Osteoblast (primary cell): ENCODE data around the gene EML5. TPM values are rescaled to one million over a fixed set of nuclear protein-coding genes. Genes with fewer than 3 reads are reported as not detected.
A peak's percentile ranks its signal among the peaks of the same experiment; 100 is the strongest.

Source experiments
- DNase-seq: peaks from one replicate; pipeline ENCODE4 v3.0.0; 2011; ENCODE audit warnings: low spot score, mixed read lengths; ENCODE audit not compliant: insufficient read length; ENCODE audit errors: missing footprints
- H2AFZ ChIP-seq: 2 replicates; pipeline ENCODE4 v1.6.0; 2011; ENCODE audit warnings: mild to moderate bottlenecking, low read length
- H3K27ac ChIP-seq: 2 replicates; pipeline ENCODE4 v1.5.1; 2011; ENCODE audit warnings: mild to moderate bottlenecking, low read depth, low read length, moderate library complexity
- H3K27me3 ChIP-seq: 2 replicates; pipeline ENCODE4 v1.6.0; 2012; ENCODE audit warnings: mild to moderate bottlenecking, control low read depth, inconsistent platforms, low read length, moderate library complexity; ENCODE audit not compliant: insufficient read depth
- H3K36me3 ChIP-seq: 2 replicates; pipeline ENCODE4 v1.5.1; 2011; ENCODE audit warnings: mild to moderate bottlenecking, low read length, control low read depth, moderate library complexity; ENCODE audit not compliant: insufficient read depth
- H3K4me1 ChIP-seq: 2 replicates; pipeline ENCODE4 v1.5.1; 2011; ENCODE audit warnings: mild to moderate bottlenecking, low read length, control low read depth, moderate library complexity; ENCODE audit not compliant: insufficient read depth
- H3K4me2 ChIP-seq: 2 replicates; pipeline ENCODE4 v1.6.0; 2011; ENCODE audit warnings: mild to moderate bottlenecking, low read length; ENCODE audit not compliant: insufficient read depth
- H3K4me3 ChIP-seq: fragments of 200-600 bp; sonication (generic); 3 replicates; pipeline ENCODE4 v1.5.1; 2012; ENCODE audit warnings: mild to moderate bottlenecking, low read length, inconsistent platforms; ENCODE audit not compliant: insufficient read depth
- H3K79me2 ChIP-seq: 2 replicates; pipeline ENCODE4 v1.6.0; 2012; ENCODE audit warnings: mild to moderate bottlenecking, low read length, control low read depth, inconsistent platforms; ENCODE audit not compliant: insufficient read depth
- H3K9me3 ChIP-seq: 2 replicates; pipeline ENCODE4 v1.5.1; 2011; ENCODE audit warnings: low read depth, low read length, control low read depth
- H4K20me1 ChIP-seq: 2 replicates; pipeline ENCODE4 v1.6.0; 2012; ENCODE audit warnings: mild to moderate bottlenecking, low read length, control low read depth; ENCODE audit not compliant: insufficient read depth
- total RNA-seq: library from RNA; depleted of rRNA; stranded (reverse); fragments of >200 nt; gene quantifications from 2 replicates; pipeline ENCODE4 v1.2.3, GENCODE V29; 2012
- TF ChIP-seq, protein P1 (sequence below): IDR thresholded peaks from 2 replicates; pipeline ENCODE4 v1.5.1; 2011; ENCODE audit warnings: mild to moderate bottlenecking, low read depth, low read length, moderate library complexity; ENCODE audit errors: extremely low read depth

EML5 gene
- total RNA-seq, 1 donor: under 0.01 TPM

DNA sequence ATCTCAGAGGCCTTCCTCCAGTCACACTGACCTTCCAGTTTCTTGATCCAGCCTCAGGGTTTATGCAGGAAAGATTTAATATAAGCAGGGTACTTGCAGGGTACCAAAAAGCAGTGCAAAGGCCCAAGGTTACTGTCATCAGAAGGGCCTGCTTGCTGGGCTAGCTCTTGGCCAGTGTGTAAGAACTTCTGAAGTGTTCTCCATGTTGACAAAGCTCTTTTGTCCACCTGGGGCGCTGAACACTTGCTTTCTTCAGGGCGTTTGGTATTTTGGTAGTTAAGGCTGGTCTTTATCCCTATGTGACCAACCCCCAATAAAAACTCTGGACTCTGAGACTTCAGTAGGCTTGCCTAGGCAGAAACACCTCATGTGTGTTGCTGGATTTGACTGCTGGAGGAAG is 160.2 kb downstream of the EML5 start:
- no peak overlapping the region for H2AFZ ChIP-seq
- H3K9me3 ChIP-seq: no peaks in the 10 kb centered on the region
- H3K27me3 ChIP-seq: peaks cover 2% of the 10 kb centered on the region
- H3K4me2 ChIP-seq: no peak overlapping the region
- H3K4me1 ChIP-seq: peaks cover 3% of the 10 kb centered on the region
- no peaks in the 10 kb centered on the region for H4K20me1 ChIP-seq
- TF ChIP-seq, protein P1, sequence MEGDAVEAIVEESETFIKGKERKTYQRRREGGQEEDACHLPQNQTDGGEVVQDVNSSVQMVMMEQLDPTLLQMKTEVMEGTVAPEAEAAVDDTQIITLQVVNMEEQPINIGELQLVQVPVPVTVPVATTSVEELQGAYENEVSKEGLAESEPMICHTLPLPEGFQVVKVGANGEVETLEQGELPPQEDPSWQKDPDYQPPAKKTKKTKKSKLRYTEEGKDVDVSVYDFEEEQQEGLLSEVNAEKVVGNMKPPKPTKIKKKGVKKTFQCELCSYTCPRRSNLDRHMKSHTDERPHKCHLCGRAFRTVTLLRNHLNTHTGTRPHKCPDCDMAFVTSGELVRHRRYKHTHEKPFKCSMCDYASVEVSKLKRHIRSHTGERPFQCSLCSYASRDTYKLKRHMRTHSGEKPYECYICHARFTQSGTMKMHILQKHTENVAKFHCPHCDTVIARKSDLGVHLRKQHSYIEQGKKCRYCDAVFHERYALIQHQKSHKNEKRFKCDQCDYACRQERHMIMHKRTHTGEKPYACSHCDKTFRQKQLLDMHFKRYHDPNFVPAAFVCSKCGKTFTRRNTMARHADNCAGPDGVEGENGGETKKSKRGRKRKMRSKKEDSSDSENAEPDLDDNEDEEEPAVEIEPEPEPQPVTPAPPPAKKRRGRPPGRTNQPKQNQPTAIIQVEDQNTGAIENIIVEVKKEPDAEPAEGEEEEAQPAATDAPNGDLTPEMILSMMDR: no peak
- no peaks in the 10 kb centered on the region for H3K36me3 ChIP-seq
- no peak for DNase-seq
- no peaks in the 10 kb centered on the region for H3K79me2 ChIP-seq
- no peak overlapping the region for H3K4me3 ChIP-seq
- H3K27ac ChIP-seq: no peak overlapping the region

DNA sequence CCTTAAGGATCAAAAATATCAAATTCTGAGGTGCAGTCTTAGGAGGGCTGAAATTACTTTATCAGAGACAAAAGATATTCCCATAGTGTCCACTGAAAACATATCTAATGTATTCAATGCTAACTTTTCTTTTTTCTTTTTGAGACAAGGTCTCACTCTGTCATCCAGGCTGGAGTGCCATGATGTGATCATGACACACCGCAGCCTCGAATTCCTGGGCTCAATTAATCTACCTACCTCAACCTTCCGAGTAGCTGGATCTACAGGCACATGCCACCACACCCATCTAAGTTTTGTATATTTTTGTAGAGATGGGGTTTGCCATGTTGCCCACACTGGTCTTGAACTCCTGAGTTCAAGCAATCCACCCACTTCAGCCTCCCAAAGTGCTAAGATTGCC is 161.7 kb downstream of the EML5 start:
- TF ChIP-seq, protein P1: no peak
- H4K20me1 ChIP-seq: no peaks in the 10 kb centered on the region
- H3K27me3 ChIP-seq: peaks cover 2% of the 10 kb centered on the region
- DNase-seq: no peak
- no peaks in the 10 kb centered on the region for H3K79me2 ChIP-seq
- H3K4me2 ChIP-seq: peak overlapping the region; percentile 50
- H3K4me1 ChIP-seq: peaks cover 3% of the 10 kb centered on the region
- no peaks in the 10 kb centered on the region for H3K36me3 ChIP-seq
- peak overlapping the region; percentile 58 for H2AFZ ChIP-seq
- no peaks in the 10 kb centered on the region for H3K9me3 ChIP-seq
- H3K27ac ChIP-seq: peak overlapping the region; percentile 61
- no peak overlapping the region for H3K4me3 ChIP-seq

DNA sequence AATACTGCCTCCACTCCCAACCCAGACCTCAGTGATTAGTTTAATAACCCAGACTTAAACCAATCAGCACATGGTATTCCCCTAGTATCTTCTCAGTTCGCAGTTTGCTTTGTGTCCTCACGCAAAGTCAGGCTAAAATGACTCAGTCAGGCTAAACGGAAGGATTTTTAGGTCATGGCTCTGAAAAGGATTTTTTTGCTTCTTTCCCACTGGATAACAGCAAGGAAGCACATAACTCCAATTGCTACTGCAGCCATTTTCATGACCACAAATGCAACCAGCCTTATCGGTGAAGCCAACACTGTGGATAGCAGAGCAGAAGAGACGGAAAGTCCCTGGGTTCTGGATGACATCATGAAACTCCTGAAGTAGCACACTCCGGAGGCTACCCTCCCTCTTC is 162.2 kb downstream of the EML5 start:
- Histone ChIP-seq H3K79me2 (no peaks in the 10 kb centered on the region), H3K4me2 (peak overlapping the region; percentile 50), H3K27me3 (peaks cover 2% of the 10 kb centered on the region), H3K36me3 (no peaks in the 10 kb centered on the region), H3K4me1 (peaks cover 3% of the 10 kb centered on the region), H4K20me1 (no peaks in the 10 kb centered on the region), H2AFZ (peak overlapping the region; percentile 58), H3K9me3 (no peaks in the 10 kb centered on the region), H3K4me3 (no peak overlapping the region), H3K27ac (peak overlapping the region; percentile 61)
- DNase-seq: peak; percentile 74
- TF ChIP-seq, protein P1: no peak

DNA sequence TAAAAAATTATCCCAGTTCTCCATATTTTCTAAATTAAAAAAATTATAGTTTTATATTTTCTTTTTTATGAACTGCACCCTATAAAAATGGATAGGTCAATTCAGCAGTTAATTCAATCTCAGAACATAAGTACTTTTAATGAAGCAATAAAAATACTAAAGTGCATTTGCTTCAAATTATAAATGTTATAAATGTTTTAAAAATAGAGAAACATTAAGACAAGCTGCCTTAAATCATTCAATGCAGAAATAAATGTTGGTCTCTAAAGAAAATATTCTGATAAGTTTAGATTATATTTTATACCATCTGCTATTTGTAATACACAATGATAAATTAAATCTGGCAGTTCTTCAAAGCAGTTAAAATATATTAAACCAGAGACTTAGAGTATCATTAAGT is 164.3 kb downstream of the EML5 start:
- Histone ChIP-seq H3K36me3 (no peaks in the 10 kb centered on the region), H3K4me3 (no peak overlapping the region), H3K4me1 (peaks cover 3% of the 10 kb centered on the region), H3K79me2 (no peaks in the 10 kb centered on the region), H3K27ac (no peak overlapping the region), H3K9me3 (no peaks in the 10 kb centered on the region), H2AFZ (no peak overlapping the region), H3K27me3 (no peaks in the 10 kb centered on the region), H3K4me2 (no peak overlapping the region), H4K20me1 (no peaks in the 10 kb centered on the region)
- TF ChIP-seq, protein P1: no peak
- no peak for DNase-seq
